Thyroid gland (tissue), 4 donors: Measurements from ENCODE around the gene YWHAQ.

Source experiments
- POLR2A ChIP-seq, 2 donors: fragments of 450-650 bp; IDR thresholded peaks; one replicate each; pipeline ENCODE4 v1.6.1; 2017; ENCODE audit warnings: antibody characterized with exemption in 2 of 2, mild to moderate bottlenecking in 2 of 2, moderate library complexity in 1 of 2
- TF ChIP-seq, protein P1 (sequence below), 6 experiments: fragments of 200-600 bp in 3 of 6; fragments of 450-650 bp in 3 of 6; sonication (generic) in 3 of 6; IDR thresholded peaks; one replicate each; pipeline ENCODE4 v1.5.1; 2016 to 2019; ENCODE audit warnings: antibody characterized with exemption in 6 of 6, mild to moderate bottlenecking in 2 of 6, inconsistent platforms in 1 of 6, moderate library complexity in 1 of 6

DNA sequence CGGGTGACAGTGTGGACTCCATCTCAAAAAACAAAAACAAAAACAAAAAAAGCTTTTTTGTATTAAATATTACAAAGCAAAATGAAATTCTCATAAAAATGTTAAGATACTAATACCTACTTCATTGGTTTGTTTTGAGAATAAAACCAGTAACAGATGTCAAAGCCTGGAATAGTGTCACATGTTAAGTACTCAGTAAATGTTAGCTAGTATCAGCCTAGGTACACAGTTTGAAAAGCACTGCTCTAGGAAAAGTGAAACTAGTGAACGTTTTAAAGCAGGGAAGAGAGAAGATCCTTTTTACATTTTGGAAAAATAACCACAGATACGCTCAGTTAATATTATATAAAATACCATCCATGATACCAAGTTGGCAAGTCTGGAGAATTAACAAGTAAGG lies 38.1 kb downstream of the YWHAQ start:
- TF ChIP-seq, protein P1, sequence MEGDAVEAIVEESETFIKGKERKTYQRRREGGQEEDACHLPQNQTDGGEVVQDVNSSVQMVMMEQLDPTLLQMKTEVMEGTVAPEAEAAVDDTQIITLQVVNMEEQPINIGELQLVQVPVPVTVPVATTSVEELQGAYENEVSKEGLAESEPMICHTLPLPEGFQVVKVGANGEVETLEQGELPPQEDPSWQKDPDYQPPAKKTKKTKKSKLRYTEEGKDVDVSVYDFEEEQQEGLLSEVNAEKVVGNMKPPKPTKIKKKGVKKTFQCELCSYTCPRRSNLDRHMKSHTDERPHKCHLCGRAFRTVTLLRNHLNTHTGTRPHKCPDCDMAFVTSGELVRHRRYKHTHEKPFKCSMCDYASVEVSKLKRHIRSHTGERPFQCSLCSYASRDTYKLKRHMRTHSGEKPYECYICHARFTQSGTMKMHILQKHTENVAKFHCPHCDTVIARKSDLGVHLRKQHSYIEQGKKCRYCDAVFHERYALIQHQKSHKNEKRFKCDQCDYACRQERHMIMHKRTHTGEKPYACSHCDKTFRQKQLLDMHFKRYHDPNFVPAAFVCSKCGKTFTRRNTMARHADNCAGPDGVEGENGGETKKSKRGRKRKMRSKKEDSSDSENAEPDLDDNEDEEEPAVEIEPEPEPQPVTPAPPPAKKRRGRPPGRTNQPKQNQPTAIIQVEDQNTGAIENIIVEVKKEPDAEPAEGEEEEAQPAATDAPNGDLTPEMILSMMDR (IDR thresholded peaks at IDR 0.05) = no peak
- no peak for TF ChIP-seq POLR2A (IDR thresholded peaks at IDR 0.05)
